ENCODE measurements around the gene PROCA1.

GRCh38 chr17:28663723-28664122 lies 48.0 kb downstream of the PROCA1 start:
- TF ChIP-seq CTCF (IDR thresholded peaks at IDR 0.05) (no peak), POLR2A (IDR thresholded peaks at IDR 0.05) (no peak)

Data from prostate gland (tissue), 2 donors.